ENCODE results near the gene CA12. TPM values are rescaled to one million over a fixed set of nuclear protein-coding genes. Genes with fewer than 3 reads are reported as not detected.

Gene CA12
- total RNA-seq, 1 experiment from 2014 or later: 0.97 TPM

DNA sequence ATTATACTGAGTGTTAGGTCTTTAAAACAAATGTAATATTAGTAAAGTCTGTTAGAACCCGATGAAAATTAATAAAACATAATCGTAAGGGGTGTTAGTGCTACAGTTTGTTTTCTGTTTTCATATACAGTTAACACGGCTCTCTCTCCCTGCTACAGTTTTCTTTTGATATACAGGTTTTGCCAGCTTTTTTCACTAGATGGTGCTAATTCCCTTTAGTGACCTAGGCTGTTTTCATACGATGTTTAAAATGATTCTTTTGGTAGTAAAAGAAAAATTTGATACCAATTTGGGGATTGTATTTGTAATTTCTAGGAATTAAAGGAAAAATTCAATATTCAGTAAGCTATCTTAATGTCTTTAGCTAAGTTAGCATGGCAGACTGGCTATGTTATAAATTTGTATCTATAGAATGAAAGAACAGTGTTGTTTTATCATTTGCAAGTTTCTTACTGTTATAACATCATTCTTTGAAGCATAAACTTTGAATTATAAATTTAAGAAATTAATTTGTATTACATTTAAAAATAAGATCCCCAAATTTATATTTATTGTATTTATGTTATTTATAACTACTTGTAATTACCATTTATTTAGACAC, 92.8 kb downstream of the CA12 start:
- ChIA-PET CTCF (interaction anchor here (0.6 to 1.5 kb wide), 2 partner anchors 114 to 546 kb away, joined by 3 to 7 read pairs; no protein-coding TSS in a partner anchor), POLR2A (ENCODE audit: low non-redundant PET) (no interaction called here)
- H3K4me3 ChIP-seq (ENCODE audit: low read depth, low read length, poor library complexity, severe bottlenecking): no peak overlapping the region

DNA sequence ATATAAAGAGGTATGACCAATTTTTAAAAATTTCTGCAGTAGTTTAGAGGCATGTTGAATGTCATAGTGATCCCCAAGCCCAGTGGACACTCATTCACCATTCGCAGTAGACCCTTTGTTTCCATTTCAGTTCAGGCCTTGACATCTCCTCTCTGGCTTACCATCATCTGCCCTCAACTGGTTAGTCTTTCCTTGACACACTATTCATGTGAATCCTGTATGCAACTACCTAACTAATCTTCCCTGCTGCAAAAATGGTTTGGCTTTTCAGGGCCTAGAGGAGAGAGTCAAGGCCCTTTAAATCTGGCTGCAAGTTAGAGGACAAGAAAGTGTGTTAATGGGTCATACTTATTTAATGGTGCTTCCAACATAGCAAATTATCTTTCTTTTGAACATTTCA, 93.3 kb downstream of the CA12 start:
- BruUV-seq (replicated peaks): no TSS peak
- TF ChIP-seq EZH2 (IDR thresholded peaks at IDR 0.05; ENCODE audit: borderline replicate concordance, low read depth, low read length, poor library complexity, severe bottlenecking): no peak
- TF ChIP-seq, protein P1, sequence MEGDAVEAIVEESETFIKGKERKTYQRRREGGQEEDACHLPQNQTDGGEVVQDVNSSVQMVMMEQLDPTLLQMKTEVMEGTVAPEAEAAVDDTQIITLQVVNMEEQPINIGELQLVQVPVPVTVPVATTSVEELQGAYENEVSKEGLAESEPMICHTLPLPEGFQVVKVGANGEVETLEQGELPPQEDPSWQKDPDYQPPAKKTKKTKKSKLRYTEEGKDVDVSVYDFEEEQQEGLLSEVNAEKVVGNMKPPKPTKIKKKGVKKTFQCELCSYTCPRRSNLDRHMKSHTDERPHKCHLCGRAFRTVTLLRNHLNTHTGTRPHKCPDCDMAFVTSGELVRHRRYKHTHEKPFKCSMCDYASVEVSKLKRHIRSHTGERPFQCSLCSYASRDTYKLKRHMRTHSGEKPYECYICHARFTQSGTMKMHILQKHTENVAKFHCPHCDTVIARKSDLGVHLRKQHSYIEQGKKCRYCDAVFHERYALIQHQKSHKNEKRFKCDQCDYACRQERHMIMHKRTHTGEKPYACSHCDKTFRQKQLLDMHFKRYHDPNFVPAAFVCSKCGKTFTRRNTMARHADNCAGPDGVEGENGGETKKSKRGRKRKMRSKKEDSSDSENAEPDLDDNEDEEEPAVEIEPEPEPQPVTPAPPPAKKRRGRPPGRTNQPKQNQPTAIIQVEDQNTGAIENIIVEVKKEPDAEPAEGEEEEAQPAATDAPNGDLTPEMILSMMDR (conservative IDR thresholded peaks at IDR 0.05; ENCODE audit: low read depth, low read length): no peak

More for the DNA sequence above, 92.8 kb downstream of the CA12 start:
- TF ChIP-seq, protein P1 (conservative IDR thresholded peaks at IDR 0.05; ENCODE audit: low read depth, low read length): peak; percentile 85
- TF ChIP-seq EZH2 (IDR thresholded peaks at IDR 0.05; ENCODE audit: borderline replicate concordance, low read depth, low read length, poor library complexity, severe bottlenecking): no peak
- Histone ChIP-seq H3K9me3 (ENCODE audit: low read depth, low read length, poor library complexity, severe bottlenecking) (no peaks in the 10 kb centered on the region), H3K27me3 (replicated peaks; ENCODE audit: insufficient read depth, low read depth, low read length, poor library complexity) (no peaks in the 10 kb centered on the region), H3K4me1 (ENCODE audit: insufficient read depth, low read length, poor library complexity, severe bottlenecking) (peaks cover 19% of the 10 kb centered on the region), H3K36me3 (ENCODE audit: insufficient read depth, low read length, poor library complexity, severe bottlenecking) (no peaks in the 10 kb centered on the region), H3K27ac (ENCODE audit: low read depth, low read length, poor library complexity, severe bottlenecking) (no peak overlapping the region)
- BruUV-seq (replicated peaks): no TSS peak
- DNase-seq (ENCODE audit: low spot score): peak; percentile 73
- intact Hi-C loops (cut with micrococcal nuclease; ENCODE audit: unreplicated experiment): loop anchor here (2.0 to 10.0 kb wide), 4 partner anchors 216 to 778 kb away; partner anchors contain the start of gene USP3

DNA sequence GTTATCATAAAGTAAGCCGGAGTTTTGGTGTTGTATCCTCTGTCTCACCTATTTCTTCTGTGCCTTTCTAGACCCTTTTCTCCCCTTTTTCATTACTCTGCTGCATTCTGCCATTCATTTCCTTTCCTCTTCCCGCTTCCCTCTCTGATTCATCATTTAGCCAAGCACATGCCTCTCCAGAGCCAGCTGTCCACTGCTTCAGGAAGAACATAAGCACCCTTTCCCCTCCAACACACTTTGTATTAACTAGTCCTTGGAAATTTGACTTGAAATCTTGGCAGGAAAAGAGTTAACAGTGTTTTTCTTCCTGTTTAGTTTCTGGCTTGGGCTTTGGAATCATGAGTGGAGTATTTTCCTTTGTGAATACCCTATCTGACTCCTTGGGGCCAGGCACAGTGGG, 94.5 kb downstream of the CA12 start:
- H3K9me3 ChIP-seq (ENCODE audit: low read depth, low read length, poor library complexity, severe bottlenecking): no peaks in the 10 kb centered on the region
- no peaks in the 10 kb centered on the region for H3K27me3 ChIP-seq (replicated peaks; ENCODE audit: insufficient read depth, low read depth, low read length, poor library complexity)
- ChIA-PET POLR2A (ENCODE audit: low non-redundant PET) (no interaction called here), CTCF (no interaction called here)
- H3K36me3 ChIP-seq (ENCODE audit: insufficient read depth, low read length, poor library complexity, severe bottlenecking): no peaks in the 10 kb centered on the region
- no peak overlapping the region for H3K4me3 ChIP-seq (ENCODE audit: low read depth, low read length, poor library complexity, severe bottlenecking)
- no TSS peak for BruUV-seq (replicated peaks)
- DNase-seq (ENCODE audit: low spot score): no peak
- no peak overlapping the region for H3K27ac ChIP-seq (ENCODE audit: low read depth, low read length, poor library complexity, severe bottlenecking)
- intact Hi-C loops (cut with micrococcal nuclease; ENCODE audit: unreplicated experiment): loop anchor here (10.0 kb wide), 3 partner anchors 218 to 608 kb away; partner anchors contain the start of gene USP3
- TF ChIP-seq, protein P1 (conservative IDR thresholded peaks at IDR 0.05; ENCODE audit: low read depth, low read length): no peak
- TF ChIP-seq EZH2 (IDR thresholded peaks at IDR 0.05; ENCODE audit: borderline replicate concordance, low read depth, low read length, poor library complexity, severe bottlenecking): no peak
- H3K4me1 ChIP-seq (ENCODE audit: insufficient read depth, low read length, poor library complexity, severe bottlenecking): peaks cover 19% of the 10 kb centered on the region

More for the DNA sequence above, 93.3 kb downstream of the CA12 start:
- Histone ChIP-seq H3K27ac (ENCODE audit: low read depth, low read length, poor library complexity, severe bottlenecking) (no peak overlapping the region), H3K4me3 (ENCODE audit: low read depth, low read length, poor library complexity, severe bottlenecking) (no peak overlapping the region), H3K9me3 (ENCODE audit: low read depth, low read length, poor library complexity, severe bottlenecking) (no peaks in the 10 kb centered on the region), H3K4me1 (ENCODE audit: insufficient read depth, low read length, poor library complexity, severe bottlenecking) (peaks cover 19% of the 10 kb centered on the region), H3K36me3 (ENCODE audit: insufficient read depth, low read length, poor library complexity, severe bottlenecking) (no peaks in the 10 kb centered on the region), H3K27me3 (replicated peaks; ENCODE audit: insufficient read depth, low read depth, low read length, poor library complexity) (no peaks in the 10 kb centered on the region)
- ChIA-PET CTCF (interaction anchor here (1.5 kb wide), 1 partner anchor 114 kb away, joined by 7 read pairs; no protein-coding TSS in a partner anchor), POLR2A (ENCODE audit: low non-redundant PET) (no interaction called here)
- DNase-seq (ENCODE audit: low spot score): no peak
- intact Hi-C loops (cut with micrococcal nuclease; ENCODE audit: unreplicated experiment): loop anchor here (2.0 to 10.0 kb wide), 4 partner anchors 216 to 778 kb away; partner anchors contain the start of gene USP3

All from A673 (cell line).